GM12873 (cell line): Measurements from ENCODE around the gene NUDT14.

Experiments used
- TF ChIP-seq, protein P1 (sequence below): IDR thresholded peaks from 2 replicates; pipeline ENCODE4 v1.5.1; 2012; ENCODE audit warnings: low read depth, mild to moderate bottlenecking, moderate library complexity, low read length, control low read depth; ENCODE audit not compliant: insufficient read depth; ENCODE audit errors: missing control alignments

NUDT14 gene

DNA sequence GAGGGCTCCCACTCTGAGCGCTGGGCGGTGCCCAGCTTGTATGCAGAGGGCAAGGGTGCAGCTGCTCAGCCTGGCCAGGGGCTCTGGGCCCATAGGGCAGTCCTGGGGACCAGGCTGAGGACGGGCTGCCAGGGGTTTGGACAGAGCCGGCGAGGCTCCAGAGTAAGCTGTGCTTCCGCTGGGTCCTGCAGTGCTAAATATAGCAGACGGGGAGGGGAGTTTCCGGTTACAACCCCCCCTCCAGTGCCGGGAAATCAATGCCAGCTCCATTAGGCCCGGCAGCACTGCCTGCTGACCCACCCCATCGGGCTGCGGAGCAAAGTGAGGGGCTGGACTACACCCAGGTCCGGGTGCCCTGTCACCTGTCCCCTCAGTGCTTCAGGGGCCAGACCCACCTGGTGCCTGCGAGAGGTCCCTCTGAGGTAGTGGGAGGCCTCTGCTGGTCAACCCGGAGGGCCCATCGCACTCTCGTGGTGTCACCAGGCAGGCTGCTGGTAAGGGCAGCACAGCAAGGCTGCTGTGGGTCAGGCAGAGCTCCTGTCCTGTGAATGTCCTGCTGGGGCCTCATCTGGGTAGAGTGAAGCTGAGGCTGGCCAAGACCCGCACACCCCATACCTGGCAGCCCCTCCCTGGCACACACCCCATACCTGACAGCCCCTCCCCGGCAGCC is 10.0 kb downstream of the NUDT14 start:
- TF ChIP-seq, protein P1, sequence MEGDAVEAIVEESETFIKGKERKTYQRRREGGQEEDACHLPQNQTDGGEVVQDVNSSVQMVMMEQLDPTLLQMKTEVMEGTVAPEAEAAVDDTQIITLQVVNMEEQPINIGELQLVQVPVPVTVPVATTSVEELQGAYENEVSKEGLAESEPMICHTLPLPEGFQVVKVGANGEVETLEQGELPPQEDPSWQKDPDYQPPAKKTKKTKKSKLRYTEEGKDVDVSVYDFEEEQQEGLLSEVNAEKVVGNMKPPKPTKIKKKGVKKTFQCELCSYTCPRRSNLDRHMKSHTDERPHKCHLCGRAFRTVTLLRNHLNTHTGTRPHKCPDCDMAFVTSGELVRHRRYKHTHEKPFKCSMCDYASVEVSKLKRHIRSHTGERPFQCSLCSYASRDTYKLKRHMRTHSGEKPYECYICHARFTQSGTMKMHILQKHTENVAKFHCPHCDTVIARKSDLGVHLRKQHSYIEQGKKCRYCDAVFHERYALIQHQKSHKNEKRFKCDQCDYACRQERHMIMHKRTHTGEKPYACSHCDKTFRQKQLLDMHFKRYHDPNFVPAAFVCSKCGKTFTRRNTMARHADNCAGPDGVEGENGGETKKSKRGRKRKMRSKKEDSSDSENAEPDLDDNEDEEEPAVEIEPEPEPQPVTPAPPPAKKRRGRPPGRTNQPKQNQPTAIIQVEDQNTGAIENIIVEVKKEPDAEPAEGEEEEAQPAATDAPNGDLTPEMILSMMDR = no peak

DNA sequence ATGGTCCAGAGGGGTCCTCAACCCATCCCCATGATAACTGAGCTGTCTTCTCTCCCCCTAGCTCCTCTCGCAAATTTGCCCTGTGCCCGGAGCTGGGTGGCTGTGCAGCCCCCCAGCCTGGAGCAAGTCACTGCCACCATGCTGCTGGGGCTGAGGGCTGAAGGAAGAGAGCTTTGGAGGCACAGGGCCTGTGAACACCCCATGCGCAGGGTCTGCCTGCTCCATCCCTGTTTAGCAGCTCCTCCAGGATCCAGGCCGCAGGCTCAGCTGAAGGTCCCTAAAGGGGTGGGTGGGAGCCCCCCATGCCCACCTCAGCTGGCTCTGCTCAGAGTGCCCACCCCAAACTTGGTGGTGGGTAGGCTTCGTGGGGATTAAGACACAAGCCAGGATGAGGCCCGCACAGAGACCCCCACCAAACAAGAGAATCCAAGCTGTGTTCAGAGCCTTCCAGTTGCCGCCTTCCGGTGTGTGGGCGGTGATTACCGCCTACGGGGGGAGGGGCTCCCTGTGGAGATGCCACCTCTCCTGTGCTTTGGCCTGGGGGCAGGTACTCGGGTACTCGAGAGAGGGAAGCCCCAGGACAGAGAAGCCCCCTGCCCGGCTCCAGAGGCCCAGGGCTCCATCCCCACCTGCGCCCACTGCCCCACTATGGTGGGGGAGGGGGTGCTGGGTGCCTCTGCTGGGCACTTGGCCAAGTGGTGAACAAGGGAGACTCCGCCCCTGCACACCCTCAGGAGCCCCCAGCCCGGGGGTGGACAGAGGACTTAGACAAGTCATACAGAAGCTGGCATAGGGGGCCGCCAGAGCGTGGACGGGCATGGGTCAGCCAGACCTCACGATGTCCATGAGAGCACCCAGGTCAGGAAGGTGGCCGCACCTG is 11.1 kb downstream of the NUDT14 start:
- TF ChIP-seq, protein P1 = no peak

DNA sequence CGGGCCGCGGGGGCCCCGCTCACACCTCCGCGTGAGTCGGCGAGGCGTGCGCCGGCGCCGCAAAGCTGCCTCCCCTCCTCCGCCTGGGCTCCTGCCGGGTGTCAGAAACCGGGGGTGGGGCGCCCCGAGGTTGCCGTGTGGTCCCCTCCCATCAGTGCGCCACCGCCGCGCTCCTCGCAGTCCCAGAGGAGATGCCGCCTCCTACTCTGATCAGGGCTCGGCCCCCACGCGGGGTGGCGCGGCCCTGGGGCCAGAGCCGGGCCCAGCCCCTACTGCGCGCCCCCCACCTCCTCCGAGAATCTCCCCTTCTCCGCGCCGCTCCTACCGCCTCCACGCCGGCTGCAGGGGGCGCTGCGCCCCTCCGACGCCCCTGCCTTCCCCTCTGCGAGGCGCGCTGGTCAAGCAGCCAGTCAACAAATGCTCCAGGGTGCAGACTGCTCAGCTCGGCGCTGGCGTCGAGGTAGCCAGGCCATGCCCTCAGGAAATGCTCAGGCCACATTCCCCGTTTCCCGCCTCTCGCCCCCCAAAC is 12.1 kb downstream of the NUDT14 start:
- TF ChIP-seq, protein P1 = peak; percentile 59

DNA sequence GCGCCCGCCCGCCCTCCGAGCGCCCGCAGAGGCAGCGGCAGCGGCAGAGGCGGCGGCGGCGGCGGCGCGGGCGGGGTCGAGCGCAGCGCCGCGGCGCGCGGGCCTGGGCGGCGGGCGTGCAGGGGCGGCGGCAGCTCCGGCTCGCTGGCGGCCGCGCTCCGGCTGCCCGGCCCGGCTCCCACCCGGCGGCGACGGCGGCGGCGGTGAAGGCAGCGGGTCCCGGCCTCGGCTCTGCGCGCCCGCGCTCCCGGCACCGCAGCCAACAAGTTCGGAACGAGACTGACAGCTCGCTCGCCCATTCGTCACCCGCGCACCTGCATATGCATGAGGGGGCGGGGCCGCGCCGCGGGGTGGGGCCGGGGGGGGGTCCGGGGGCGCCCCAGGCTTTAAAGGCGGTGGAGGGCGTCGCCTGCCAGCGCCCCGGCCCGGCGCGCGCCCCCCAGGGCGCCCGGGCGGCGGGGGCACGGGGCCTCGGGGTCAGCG is 12.6 kb downstream of the NUDT14 start, which contains the start of gene JAG2:
JAG2 (minus strand) TSS at position 281 of the 483 bp plus-strand sequence. CDS start 356 bp downstream, outside the sequence.
- TF ChIP-seq, protein P1 = no peak

DNA sequence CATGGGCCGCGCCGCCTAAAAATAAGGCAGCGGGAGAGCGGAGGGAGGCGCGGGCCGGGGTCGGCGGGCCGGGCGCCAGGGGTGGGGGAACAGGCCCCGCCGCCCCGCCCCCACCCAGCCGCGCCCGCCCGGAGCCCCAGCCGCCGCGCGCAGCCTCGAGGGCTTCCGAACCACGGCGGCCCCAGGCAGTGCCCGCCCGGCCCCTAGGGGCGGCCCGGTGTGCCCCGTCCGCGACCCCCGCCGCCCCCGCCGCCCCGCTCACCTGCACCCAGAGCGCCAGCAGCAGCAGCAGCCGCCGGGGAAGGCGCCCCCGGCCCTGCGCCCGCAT is 13.1 kb downstream of the NUDT14 start:
- TF ChIP-seq, protein P1 = no peak

DNA sequence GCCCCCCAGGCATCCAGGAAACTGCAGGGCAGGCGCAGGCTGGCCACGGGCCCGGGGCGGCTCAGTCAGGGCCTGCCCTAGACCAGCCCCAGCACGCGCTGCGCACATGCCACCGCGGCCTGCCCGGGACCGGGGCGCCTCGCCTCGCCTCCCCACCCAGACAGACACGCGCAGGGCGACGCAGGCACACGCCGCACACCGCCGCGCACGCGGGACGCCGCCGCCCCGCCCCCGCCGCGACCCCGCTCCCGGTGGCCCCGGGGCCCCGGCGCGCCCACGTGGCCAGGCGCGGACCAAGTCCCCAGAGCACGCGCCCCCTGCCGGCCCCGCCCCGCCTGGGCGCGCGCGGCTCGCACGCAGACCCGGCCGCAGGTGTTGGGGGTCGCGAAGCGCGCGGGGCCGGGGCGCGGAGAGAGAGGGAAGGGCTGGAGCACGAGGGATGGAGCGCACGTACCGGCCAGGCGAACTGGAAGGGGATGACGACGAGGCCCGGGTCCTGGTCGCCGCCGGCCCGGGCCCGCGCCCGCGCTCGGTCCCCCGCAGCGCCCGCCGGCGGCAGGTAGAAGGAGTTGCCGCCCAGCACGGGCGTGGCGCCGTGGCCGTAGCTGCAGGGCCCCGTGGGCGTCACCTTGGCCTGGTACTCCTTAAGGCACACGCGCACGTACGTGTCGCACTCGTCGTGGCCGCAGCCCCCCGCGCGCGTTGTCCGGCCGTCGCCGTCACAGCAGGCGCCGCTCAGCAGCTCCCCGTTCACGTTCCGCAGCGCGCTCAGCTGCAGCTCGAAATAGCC is 13.6 kb downstream of the NUDT14 start:
- TF ChIP-seq, protein P1 = no peak
